Fibroblast of lung (primary cell): ENCODE results near the gene FBXO31. TPM values are rescaled to one million over a fixed set of nuclear protein-coding genes. Genes with fewer than 3 reads are reported as not detected.

Experiments
- DNase-seq, 2 donors: peaks; one replicate each; pipeline versions ENCODE4 v3.0.0 to v3.0.0-alpha.2; 2010; ENCODE audit warnings: low read depth in 2 of 2
- H2AFZ ChIP-seq: 2 replicates; pipeline ENCODE4 v1.5.1; 2012; ENCODE audit warnings: low read length, control low read depth, inconsistent platforms
- H3K27ac ChIP-seq: 2 replicates; pipeline ENCODE4 v1.5.1; 2011; ENCODE audit warnings: low read length, control low read depth; ENCODE audit not compliant: insufficient read depth
- H3K27me3 ChIP-seq: 2 replicates; pipeline ENCODE4 v1.5.1; 2011; ENCODE audit warnings: mild to moderate bottlenecking, low read length; ENCODE audit not compliant: control insufficient read depth, insufficient read depth
- H3K36me3 ChIP-seq: 2 replicates; pipeline ENCODE4 v1.5.1; 2011; ENCODE audit warnings: low read length; ENCODE audit not compliant: control insufficient read depth, insufficient read depth
- H3K4me1 ChIP-seq: 2 replicates; pipeline ENCODE4 v1.5.1; 2011; ENCODE audit warnings: low read length; ENCODE audit not compliant: control insufficient read depth, insufficient read depth; ENCODE audit errors: extremely low read depth
- H3K4me2 ChIP-seq: 2 replicates; pipeline ENCODE4 v1.5.1; 2011; ENCODE audit warnings: low read length, control low read depth; ENCODE audit not compliant: insufficient read depth; ENCODE audit errors: extremely low read depth
- H3K4me3 ChIP-seq, 4 experiments: fragments of 200-600 bp in 1 of 4; sonication (generic) in 1 of 4; replicated peaks in 1 of 4; 2 replicates each; pipeline ENCODE4 v1.5.1; 2011 to 2016; ENCODE audit warnings: low read length in 4 of 4, low read depth in 3 of 4, mild to moderate bottlenecking in 3 of 4, control low read depth in 2 of 4, inconsistent platforms in 1 of 4, mixed read lengths in 1 of 4; ENCODE audit not compliant: insufficient read depth in 1 of 4; ENCODE audit errors: control extremely low read depth in 1 of 4
- H3K79me2 ChIP-seq: 2 replicates; pipeline ENCODE4 v1.5.1; 2012; ENCODE audit warnings: mild to moderate bottlenecking, low read length, inconsistent platforms; ENCODE audit not compliant: control insufficient read depth, insufficient read depth
- H3K9ac ChIP-seq: 2 replicates; pipeline ENCODE4 v1.5.1; 2011; ENCODE audit warnings: mild to moderate bottlenecking, low read length, control low read depth; ENCODE audit not compliant: insufficient read depth
- H3K9me3 ChIP-seq: 2 replicates; pipeline ENCODE4 v1.5.1; 2012; ENCODE audit warnings: low read depth, low read length; ENCODE audit not compliant: control insufficient read depth, insufficient read depth
- H4K20me1 ChIP-seq: 2 replicates; pipeline ENCODE4 v1.5.1; 2011; ENCODE audit warnings: low read length; ENCODE audit not compliant: control insufficient read depth, insufficient read depth; ENCODE audit errors: extremely low read depth
- CTCF ChIP-seq, 2 donors: IDR thresholded peaks in 1 of 2; conservative IDR thresholded peaks in 1 of 2; 1 replicate in 1 of 2; 2 replicates in 1 of 2; pipeline ENCODE4 v1.5.1; 2011 to 2012; ENCODE audit warnings: low read length in 2 of 2, control low read depth in 1 of 2, inconsistent platforms in 1 of 2, low read depth in 1 of 2, mild to moderate bottlenecking in 1 of 2
- EZH2 ChIP-seq: IDR thresholded peaks from 2 replicates; pipeline ENCODE4 v1.5.1; 2012; ENCODE audit warnings: low read length, control low read depth, mild to moderate bottlenecking; ENCODE audit errors: missing control alignments
- polyA plus RNA-seq, 2 donors: library from polyadenylated mRNA; depleted of rRNA in 1 of 2; stranded (reverse) in 1 of 2; unstranded in 1 of 2; fragments of >200 nt; gene quantifications; 2 replicates each; pipeline ENCODE4 v1.2.1, GENCODE V29; 2011 to 2012; ENCODE audit warnings: missing spikeins in 1 of 2
- total RNA-seq: library from RNA; depleted of rRNA; stranded (reverse); fragments of >200 nt; gene quantifications from 2 replicates; pipeline ENCODE4 v1.2.1, GENCODE V29; 2014

The FBXO31 gene
- total and polyA plus RNA-seq, 2 donors (not counting 1 experiment from before 2014, with no cell fraction given) = 17.6 to 40.3 TPM

GRCh38 chr16:87368029-87368770 lies 15.4 kb downstream of the FBXO31 start:
- Histone ChIP-seq H3K79me2 (peaks cover 37% of the 10 kb centered on the region), H4K20me1 (no peaks in the 10 kb centered on the region)
- no peak for DNase-seq

DNA sequence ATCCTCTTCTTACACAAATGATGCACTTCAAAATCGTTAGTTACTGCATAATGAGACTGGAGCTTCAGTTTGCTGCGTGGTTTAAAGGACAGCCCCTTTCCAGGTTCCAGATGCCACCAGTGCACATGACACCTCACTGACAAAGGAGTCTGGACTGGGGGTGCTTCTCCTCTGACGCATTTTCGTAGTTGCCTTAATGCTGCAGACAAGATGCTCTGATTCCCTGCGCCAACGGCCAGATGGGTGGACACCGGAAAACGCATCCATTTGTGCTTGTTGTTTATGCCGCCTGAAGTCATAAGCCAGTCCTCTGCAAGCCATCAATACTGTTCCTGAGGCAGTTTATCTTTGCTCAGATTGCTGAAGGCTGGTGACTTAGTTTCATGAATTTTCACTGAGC lies 16.0 kb downstream of the FBXO31 start:
- no peaks in the 10 kb centered on the region for H4K20me1 ChIP-seq
- no peak overlapping the region for H2AFZ ChIP-seq
- no peaks in the 10 kb centered on the region for H3K36me3 ChIP-seq
- H3K9me3 ChIP-seq = no peaks in the 10 kb centered on the region
- H3K27me3 ChIP-seq = no peaks in the 10 kb centered on the region
- TF ChIP-seq CTCF (conservative IDR thresholded peaks at IDR 0.05 in 1 of 2, IDR thresholded peaks at IDR 0.05 in 1 of 2; ENCODE audit: low read depth in 1 of 2, low read length in 2 of 2) (no peak), EZH2 (no peak)
- peaks cover 7% of the 10 kb centered on the region for H3K4me1 ChIP-seq
- H3K27ac ChIP-seq = no peak overlapping the region
- no peak overlapping the region for H3K4me2 ChIP-seq
- H3K9ac ChIP-seq = no peak overlapping the region
- no peak overlapping the region for H3K4me3 ChIP-seq
- H3K79me2 ChIP-seq = peaks cover 38% of the 10 kb centered on the region
- no peak for DNase-seq

More at GRCh38 chr16:87368029-87368770, 15.4 kb downstream of the FBXO31 start:
- Histone ChIP-seq H3K4me1 (peaks cover 7% of the 10 kb centered on the region), H3K9ac (no peak overlapping the region), H3K36me3 (no peaks in the 10 kb centered on the region), H3K4me2 (no peak overlapping the region), H3K9me3 (no peaks in the 10 kb centered on the region), H3K27ac (no peak overlapping the region), H2AFZ (no peak overlapping the region), H3K27me3 (no peaks in the 10 kb centered on the region), H3K4me3 (no peak overlapping the region)
- no peak for TF ChIP-seq CTCF (conservative IDR thresholded peaks at IDR 0.05 in 1 of 2, IDR thresholded peaks at IDR 0.05 in 1 of 2; ENCODE audit: low read depth in 1 of 2, low read length in 2 of 2)
- TF ChIP-seq EZH2 = no peak

DNA sequence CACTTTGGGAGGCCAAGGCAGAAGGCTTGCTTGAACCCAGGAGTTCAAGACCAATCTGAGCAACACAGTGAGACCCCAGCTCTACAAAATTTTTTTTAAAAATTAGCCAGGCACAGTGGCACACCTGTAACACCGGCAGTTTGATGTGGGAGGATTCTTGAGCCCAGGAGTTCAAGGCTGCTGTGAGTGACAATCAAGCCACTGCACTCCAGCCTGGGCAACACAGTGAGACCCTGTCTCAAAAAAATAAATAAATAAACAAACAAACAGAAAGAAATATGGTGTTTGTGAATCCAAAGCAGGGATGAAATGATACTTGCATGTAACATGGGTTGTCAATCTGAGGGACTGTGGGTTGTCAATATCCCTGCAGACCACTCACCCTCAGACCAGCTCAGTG lies 16.6 kb downstream of the FBXO31 start:
- Histone ChIP-seq H3K27ac (no peak overlapping the region), H4K20me1 (no peaks in the 10 kb centered on the region), H3K4me3 (no peak overlapping the region), H3K4me2 (no peak overlapping the region), H3K79me2 (peaks cover 35% of the 10 kb centered on the region), H3K4me1 (peaks cover 7% of the 10 kb centered on the region), H3K36me3 (no peaks in the 10 kb centered on the region), H3K9me3 (no peaks in the 10 kb centered on the region), H3K9ac (no peak overlapping the region), H3K27me3 (no peaks in the 10 kb centered on the region), H2AFZ (no peak overlapping the region)
- DNase-seq = no peak
- no peak for TF ChIP-seq EZH2
- no peak for TF ChIP-seq CTCF (conservative IDR thresholded peaks at IDR 0.05 in 1 of 2, IDR thresholded peaks at IDR 0.05 in 1 of 2; ENCODE audit: low read depth in 1 of 2, low read length in 2 of 2)
